SK-N-SH treated with all-trans-retinoic acid at 6 μM for 48 hours (cell line): ENCODE results near the gene MPDZ.

Experiments
- ATAC-seq: fragments of 200-7000 bp; cut with Tn5 transposase; 3 replicates; pipeline ENCODE4 v1.9.1; 2020; ENCODE audit warnings: mild to moderate bottlenecking, moderate library complexity
- BACH2 ChIP-seq: fragments of 250-450 bp; sonication (Bioruptor Pico); IDR thresholded peaks from 2 replicates; pipeline ENCODE4 v1.9.0; 2021; ENCODE audit warnings: mild to moderate bottlenecking, borderline replicate concordance
- CREB5 ChIP-seq: fragments of 250-450 bp; sonication (Bioruptor Pico); IDR thresholded peaks from 2 replicates; pipeline ENCODE4 v1.5.1; 2020; ENCODE audit warnings: low read depth, mild to moderate bottlenecking, moderate library complexity
- CSDC2 ChIP-seq: fragments of 250-450 bp; sonication (Bioruptor Pico); IDR thresholded peaks from 2 replicates; pipeline ENCODE4 v1.5.0; 2020; ENCODE audit warnings: mild to moderate bottlenecking, moderate library complexity
- CSRNP3 ChIP-seq: fragments of 250-450 bp; sonication (Bioruptor Pico); IDR thresholded peaks from 2 replicates; pipeline ENCODE4 v1.5.1; 2021; ENCODE audit warnings: mild to moderate bottlenecking, moderate library complexity
- ESRRG ChIP-seq: fragments of 250-450 bp; sonication (Bioruptor Pico); IDR thresholded peaks from 2 replicates; pipeline ENCODE4 v1.6.1; 2021; ENCODE audit warnings: mild to moderate bottlenecking
- GLIS3 ChIP-seq: fragments of 250-450 bp; sonication (Bioruptor Pico); IDR thresholded peaks from 2 replicates; pipeline ENCODE4 v1.5.0; 2020; ENCODE audit warnings: mild to moderate bottlenecking, moderate library complexity
- ISL1 ChIP-seq: fragments of 250-450 bp; sonication (Bioruptor Pico); IDR thresholded peaks from 2 replicates; pipeline ENCODE4 v2.1.2; 2022; ENCODE audit warnings: mild to moderate bottlenecking, moderate library complexity
- PATZ1 ChIP-seq: fragments of 250-450 bp; sonication (Bioruptor Pico); IDR thresholded peaks from 2 replicates; pipeline ENCODE4 v1.8.0; 2020; ENCODE audit warnings: mild to moderate bottlenecking, moderate library complexity, borderline replicate concordance
- POU6F1 ChIP-seq: fragments of 250-450 bp; sonication (Bioruptor Pico); IDR thresholded peaks from 2 replicates; pipeline ENCODE4 v1.8.0; 2021; ENCODE audit warnings: low read depth, mild to moderate bottlenecking, moderate library complexity, borderline replicate concordance
- PPARA ChIP-seq: fragments of 250-450 bp; sonication (Bioruptor Pico); IDR thresholded peaks from 2 replicates; pipeline ENCODE4 v1.5.0; 2020; ENCODE audit warnings: mild to moderate bottlenecking, borderline replicate concordance
- RARB ChIP-seq: fragments of 250-450 bp; sonication (Bioruptor Pico); IDR thresholded peaks from 2 replicates; pipeline ENCODE4 v1.8.0; 2021; ENCODE audit warnings: mild to moderate bottlenecking, moderate library complexity
- SNAI2 ChIP-seq: fragments of 250-450 bp; sonication (Bioruptor Pico); IDR thresholded peaks from 2 replicates; pipeline ENCODE4 v1.5.0; 2020; ENCODE audit warnings: mild to moderate bottlenecking, moderate library complexity
- TCF4 ChIP-seq: fragments of 250-450 bp; sonication (Bioruptor Pico); IDR thresholded peaks from 2 replicates; pipeline ENCODE4 v1.8.0; 2021; ENCODE audit warnings: mild to moderate bottlenecking, moderate library complexity, borderline replicate concordance
- TOX ChIP-seq: fragments of 250-450 bp; sonication (Bioruptor Pico); IDR thresholded peaks from 2 replicates; pipeline ENCODE4 v1.8.0; 2021; ENCODE audit warnings: mild to moderate bottlenecking, moderate library complexity, borderline replicate concordance
- TSHZ2 ChIP-seq: fragments of 250-450 bp; sonication (Bioruptor Pico); IDR thresholded peaks from 2 replicates; pipeline ENCODE4 v1.5.0; 2020; ENCODE audit warnings: mild to moderate bottlenecking, moderate library complexity
- ZC3H10 ChIP-seq: fragments of 250-450 bp; sonication (Bioruptor Pico); IDR thresholded peaks from 2 replicates; pipeline ENCODE4 v1.5.1; 2021; ENCODE audit warnings: mild to moderate bottlenecking, moderate library complexity
- ZFP3 ChIP-seq: fragments of 250-450 bp; sonication (Bioruptor Pico); IDR thresholded peaks from 2 replicates; pipeline ENCODE4 v1.5.0; 2020; ENCODE audit warnings: mild to moderate bottlenecking, moderate library complexity
- ZFP30 ChIP-seq: fragments of 450-650 bp; formaldehyde crosslinking; IDR thresholded peaks from 2 replicates; pipeline ENCODE4 v1.5.0; 2022; ENCODE audit warnings: mild to moderate bottlenecking, moderate library complexity
- ZNF70 ChIP-seq: fragments of 450-650 bp; formaldehyde crosslinking; IDR thresholded peaks from 2 replicates; pipeline ENCODE4 v1.5.0; 2020; ENCODE audit warnings: mild to moderate bottlenecking, moderate library complexity
- ZNF8 ChIP-seq: fragments of 450-650 bp; formaldehyde crosslinking; IDR thresholded peaks from 2 replicates; pipeline ENCODE4 v1.5.0; 2020; ENCODE audit warnings: mild to moderate bottlenecking, moderate library complexity

The MPDZ gene

GRCh38 chr9:13113751-13114150 lies 165.7 kb downstream of the MPDZ start (continued):
- no peak for TF ChIP-seq CREB5 (CRISPR knock-in tag)

GRCh38 chr9:13113216-13113615 lies 166.3 kb downstream of the MPDZ start:
- TF ChIP-seq ZC3H10 (CRISPR knock-in tag) (no peak), ISL1 (CRISPR knock-in tag) (peak; percentile 62), TOX (no peak)
- peak; percentile 60 for ATAC-seq

- ATAC-seq = no peak
- TF ChIP-seq ZC3H10 (CRISPR knock-in tag) = no peak
- TF ChIP-seq ZNF70 (CRISPR knock-in tag) = no peak
- no peak for TF ChIP-seq ZFP3 (CRISPR knock-in tag)
- TF ChIP-seq TCF4 (CRISPR knock-in tag) = no peak
- no peak for TF ChIP-seq SNAI2
- no peak for TF ChIP-seq RARB (CRISPR knock-in tag)
- no peak for TF ChIP-seq TSHZ2
- TF ChIP-seq BACH2 (CRISPR knock-in tag) = no peak
- no peak for TF ChIP-seq PATZ1 (CRISPR knock-in tag)
- no peak for TF ChIP-seq CSDC2 (CRISPR knock-in tag)
- TF ChIP-seq GLIS3 (CRISPR knock-in tag) = no peak
- TF ChIP-seq POU6F1 (CRISPR knock-in tag) = no peak
- no peak for TF ChIP-seq TOX
- no peak for TF ChIP-seq CSRNP3 (CRISPR knock-in tag)
- TF ChIP-seq ZFP30 (CRISPR knock-in tag) = no peak
- TF ChIP-seq ISL1 (CRISPR knock-in tag) = no peak
- no peak for TF ChIP-seq PPARA (CRISPR knock-in tag)
- TF ChIP-seq ESRRG = no peak
- no peak for TF ChIP-seq ZNF8 (CRISPR knock-in tag)
These were observed 167.7 kb downstream of the MPDZ start for GRCh38 chr9:13111778-13112177.

- ATAC-seq = peak; percentile 59
These were observed 168.6 kb downstream of the MPDZ start for GRCh38 chr9:13110766-13111417.

More at GRCh38 chr9:13110766-13111417, 168.6 kb downstream of the MPDZ start:
- TF ChIP-seq CSRNP3 (CRISPR knock-in tag) = no peak
- TF ChIP-seq CSDC2 (CRISPR knock-in tag) = no peak
- no peak for TF ChIP-seq ZNF70 (CRISPR knock-in tag)
- TF ChIP-seq ISL1 (CRISPR knock-in tag) = peak; percentile 29; the same call in 1 of the 2 replicates
